IMR-90 (cell line): ENCODE results near the gene MALAT1. TPM values are rescaled to one million over a fixed set of nuclear protein-coding genes. Genes with fewer than 3 reads are reported as not detected.

Experiments
- ATAC-seq: fragments of 200-7000 bp; cut with Tn5 transposase; 2 replicates; pipeline ENCODE4 v1.9.1; 2020; ENCODE audit warnings: low read depth, mild to moderate bottlenecking, moderate library complexity
- BruUV-seq: library from RNA; stranded (reverse); fragments of 400-500 nt; replicated peaks from 2 replicates; lab custom pipeline; 2021; lab: Mats Ljungman, UMichigan
- CTCF ChIA-PET: fragments of 300-600 bp; formaldehyde crosslinking; extraction: SDS; loops from one replicate; lab custom pipeline; 2021; ENCODE audit warnings: antibody characterized with exemption; lab: Yijun Ruan, JAX
- POLR2A ChIA-PET: fragments of 300-600 bp; sonication (Branson Sonifier 250); formaldehyde crosslinking; loops from one replicate; lab custom pipeline; 2022; ENCODE audit warnings: antibody characterized with exemption; ENCODE audit not compliant: unreplicated experiment; lab: Charles Lee
- DNase-seq: peaks from one replicate; pipeline ENCODE4 v3.0.0; 2013
- H2AFZ ChIP-seq: replicated peaks from 2 replicates; pipeline ENCODE3; 2013; ENCODE audit warnings: low read length, mild to moderate bottlenecking; ENCODE audit not compliant: poor library complexity
- H2AK5ac ChIP-seq: 2 replicates; pipeline ENCODE4 v1.6.1; 2013; ENCODE audit warnings: low read depth, low read length, inconsistent platforms
- H2AK9ac ChIP-seq: replicated peaks from 2 replicates; pipeline ENCODE3; 2013; ENCODE audit warnings: mild to moderate bottlenecking, low read depth, low read length, moderate library complexity; ENCODE audit not compliant: poor library complexity
- H2BK120ac ChIP-seq: 2 replicates; pipeline ENCODE4 v1.6.1; 2013; ENCODE audit warnings: low read depth, low read length, inconsistent platforms
- H2BK15ac ChIP-seq: 3 replicates; pipeline ENCODE4 v1.6.1; 2013; ENCODE audit warnings: low read depth, low read length, inconsistent platforms
- H2BK20ac ChIP-seq: 2 replicates; pipeline ENCODE4 v1.6.1; 2013; ENCODE audit warnings: low read depth, mild to moderate bottlenecking, inconsistent platforms, low read length, moderate library complexity
- H2BK5ac ChIP-seq: 2 replicates; pipeline ENCODE4 v1.6.1; 2013; ENCODE audit warnings: mild to moderate bottlenecking, low read depth, low read length, inconsistent platforms; ENCODE audit not compliant: poor library complexity, severe bottlenecking
- H3K14ac ChIP-seq: replicated peaks from 2 replicates; pipeline ENCODE4 v1.6.1; 2013; ENCODE audit warnings: low read depth, low read length, inconsistent platforms
- H3K18ac ChIP-seq: 2 replicates; pipeline ENCODE4 v1.6.1; 2013; ENCODE audit warnings: low read depth, low read length, control low read depth
- H3K23ac ChIP-seq: 2 replicates; pipeline ENCODE4 v1.6.1; 2013; ENCODE audit warnings: low read depth, low read length, inconsistent platforms
- H3K27ac ChIP-seq: 2 replicates; pipeline ENCODE4 v1.5.1; 2013; ENCODE audit warnings: mild to moderate bottlenecking, control low read depth, low read length; ENCODE audit not compliant: insufficient read depth
- H3K27me3 ChIP-seq: 2 replicates; pipeline ENCODE4 v1.6.1; 2013; ENCODE audit warnings: low read length; ENCODE audit not compliant: control insufficient read depth, insufficient read depth
- H3K36me3 ChIP-seq: 2 replicates; pipeline ENCODE4 v1.6.1; 2013; ENCODE audit warnings: low read length, mixed read lengths; ENCODE audit not compliant: control insufficient read depth, insufficient read depth
- H3K4ac ChIP-seq: 2 replicates; pipeline ENCODE4 v1.6.1; 2013; ENCODE audit warnings: low read depth, low read length, inconsistent platforms
- H3K4me1 ChIP-seq: 2 replicates; pipeline ENCODE4 v1.6.1; 2013; ENCODE audit warnings: low read length, mixed read lengths; ENCODE audit not compliant: control insufficient read depth, insufficient read depth
- H3K4me2 ChIP-seq: 2 replicates; pipeline ENCODE4 v1.6.1; 2013; ENCODE audit warnings: low read depth, mild to moderate bottlenecking, control low read depth, low read length, moderate library complexity
- H3K4me3 ChIP-seq: 2 replicates; pipeline ENCODE4 v1.5.1; 2013; ENCODE audit warnings: low read depth, mild to moderate bottlenecking, control low read depth, low read length, moderate library complexity; ENCODE audit not compliant: insufficient read depth
- H3K56ac ChIP-seq: 2 replicates; pipeline ENCODE4 v1.6.1; 2013; ENCODE audit warnings: low read length, inconsistent platforms; ENCODE audit not compliant: insufficient read depth; ENCODE audit errors: extremely low read depth
- H3K79me1 ChIP-seq, 2 experiments: 2 replicates each; pipeline ENCODE4 v1.6.1; 2013; ENCODE audit warnings: low read length in 2 of 2, inconsistent platforms in 1 of 2, low read depth in 1 of 2
- H3K9ac ChIP-seq: 2 replicates; pipeline ENCODE4 v1.6.1; 2013; ENCODE audit warnings: low read depth, low read length, control low read depth
- H3K9me1 ChIP-seq: 2 replicates; pipeline ENCODE4 v1.6.1; 2013; ENCODE audit warnings: low read length, inconsistent platforms; ENCODE audit not compliant: insufficient read depth
- H3K9me3 ChIP-seq: 2 replicates; pipeline ENCODE4 v1.6.1; 2013; ENCODE audit warnings: low read length; ENCODE audit not compliant: control insufficient read depth, insufficient read depth
- H4K20me1 ChIP-seq: 2 replicates; pipeline ENCODE4 v1.6.1; 2013; ENCODE audit warnings: low read length, inconsistent platforms; ENCODE audit not compliant: insufficient read depth
- H4K5ac ChIP-seq: 2 replicates; pipeline ENCODE4 v1.6.1; 2013; ENCODE audit warnings: mild to moderate bottlenecking, low read depth, low read length, control low read depth
- H4K8ac ChIP-seq, 2 experiments: 2 replicates each; pipeline ENCODE4 v1.6.1; 2013; ENCODE audit warnings: low read depth in 2 of 2, low read length in 2 of 2, control low read depth in 1 of 2, inconsistent platforms in 1 of 2
- H4K91ac ChIP-seq: 2 replicates; pipeline ENCODE4 v1.6.1; 2013; ENCODE audit warnings: low read depth, low read length, inconsistent platforms; ENCODE audit not compliant: insufficient read depth
- BHLHE40 ChIP-seq: fragments of 150-350 bp; IDR thresholded peaks from 2 replicates; pipeline ENCODE4 v1.6.1; 2016; ENCODE audit warnings: mild to moderate bottlenecking, low read depth, low read length
- CEBPB ChIP-seq: IDR thresholded peaks from 2 replicates; pipeline ENCODE4 v1.6.1; 2012; ENCODE audit warnings: low read depth, low read length, improper control_type of control experiment
- CHD1 ChIP-seq: IDR thresholded peaks from 2 replicates; pipeline ENCODE4 v1.6.1; 2012; ENCODE audit warnings: low read depth, low read length, improper control_type of control experiment
- ELK1 ChIP-seq: fragments of 150-350 bp; IDR thresholded peaks from 2 replicates; pipeline ENCODE4 v1.6.1; 2016; ENCODE audit warnings: low read depth, mild to moderate bottlenecking, low read length, moderate library complexity, borderline replicate concordance
- FOS ChIP-seq: fragments of 150-350 bp; IDR thresholded peaks from 2 replicates; pipeline ENCODE4 v1.6.1; 2016; ENCODE audit warnings: low read depth, low read length
- MAFK ChIP-seq: IDR thresholded peaks from 2 replicates; pipeline ENCODE4 v1.6.1; 2012; ENCODE audit warnings: low read depth, low read length, improper control_type of control experiment
- MAZ ChIP-seq: IDR thresholded peaks from 2 replicates; pipeline ENCODE4 v1.6.1; 2012; ENCODE audit warnings: low read depth, mild to moderate bottlenecking, low read length, improper control_type of control experiment, moderate library complexity, borderline replicate concordance
- MXI1 ChIP-seq: IDR thresholded peaks from 2 replicates; pipeline ENCODE4 v1.6.1; 2012; ENCODE audit warnings: low read depth, mild to moderate bottlenecking, low read length, moderate library complexity, borderline replicate concordance
- NFE2L2 ChIP-seq: fragments of 150-350 bp; IDR thresholded peaks from 2 replicates; pipeline ENCODE4 v1.6.1; 2016; ENCODE audit warnings: low read depth, mild to moderate bottlenecking, low read length
- POLR2A ChIP-seq: IDR thresholded peaks from 2 replicates; pipeline ENCODE4 v1.6.1; 2012; ENCODE audit warnings: mild to moderate bottlenecking, low read depth, low read length
- RAD21 ChIP-seq: IDR thresholded peaks from 2 replicates; pipeline ENCODE4 v1.6.1; 2012; ENCODE audit warnings: low read length, improper control_type of control experiment
- RCOR1 ChIP-seq: IDR thresholded peaks from 2 replicates; pipeline ENCODE4 v1.6.1; 2012; ENCODE audit warnings: mild to moderate bottlenecking, low read length, improper control_type of control experiment; ENCODE audit not compliant: insufficient replicate concordance
- RFX5 ChIP-seq: IDR thresholded peaks from 2 replicates; pipeline ENCODE4 v1.8.0; 2012; ENCODE audit warnings: low read depth, mild to moderate bottlenecking, low read length, moderate library complexity
- SMC3 ChIP-seq: fragments of 150-350 bp; IDR thresholded peaks from 2 replicates; pipeline ENCODE4 v1.6.1; 2016; ENCODE audit warnings: low read depth, mild to moderate bottlenecking, antibody characterized with exemption, low read length, moderate library complexity
- USF2 ChIP-seq: fragments of 150-350 bp; IDR thresholded peaks from 2 replicates; pipeline ENCODE4 v1.6.1; 2017; ENCODE audit warnings: mild to moderate bottlenecking, antibody characterized with exemption, low read length, low read depth
- WGBS, 2 experiments: methylation state at CpG; one replicate each; pipeline versions ENCODE4 v1.1.5 to v1.1.7; 2013; ENCODE audit warnings: missing lambda C conversion rate in 2 of 2; ENCODE audit not compliant: insufficient read length in 1 of 2; ENCODE audit errors: extremely low coverage in 2 of 2; 5-methylcytosine and 5-hydroxymethylcytosine counted together
- dilution Hi-C: fragments of 300-500 bp; cut with HindIII; formaldehyde crosslinking; loops from one replicate; pipeline ENCODE4 v1.14.3; 2018; ENCODE audit warnings: low sequenced_read_pairs; ENCODE audit not compliant: unreplicated experiment
- in situ Hi-C: fragments of 300-500 bp; cut with MboI; formaldehyde crosslinking; loops from 3 replicates; pipeline ENCODE4 v1.14.3; 2019; ENCODE audit warnings: low sequenced_read_pairs, inconsistent platforms, mixed read lengths
- intact Hi-C: fragments of 100-400 bp; cut with micrococcal nuclease; formaldehyde crosslinking; loops from 2 replicates; pipeline ENCODE4 v1.10.0; 2022
- polyA plus RNA-seq, 3 experiments: library from polyadenylated mRNA; depleted of rRNA; stranded (reverse); fragments of >200 nt; gene quantifications; 2 replicates each; pipeline ENCODE4 v1.2.3, GENCODE V29; 2012; ENCODE audit warnings: low replicate concordance in 1 of 3
- total RNA-seq: library from RNA; depleted of rRNA; stranded (reverse); fragments of >200 nt; gene quantifications from 2 replicates; pipeline ENCODE4 v1.2.3, GENCODE V29; 2012

Gene MALAT1
- total and polyA plus RNA-seq, 2 of the 4 experiments (the other 2 are of a cell fraction) = 636 to 3,569 TPM

DNA sequence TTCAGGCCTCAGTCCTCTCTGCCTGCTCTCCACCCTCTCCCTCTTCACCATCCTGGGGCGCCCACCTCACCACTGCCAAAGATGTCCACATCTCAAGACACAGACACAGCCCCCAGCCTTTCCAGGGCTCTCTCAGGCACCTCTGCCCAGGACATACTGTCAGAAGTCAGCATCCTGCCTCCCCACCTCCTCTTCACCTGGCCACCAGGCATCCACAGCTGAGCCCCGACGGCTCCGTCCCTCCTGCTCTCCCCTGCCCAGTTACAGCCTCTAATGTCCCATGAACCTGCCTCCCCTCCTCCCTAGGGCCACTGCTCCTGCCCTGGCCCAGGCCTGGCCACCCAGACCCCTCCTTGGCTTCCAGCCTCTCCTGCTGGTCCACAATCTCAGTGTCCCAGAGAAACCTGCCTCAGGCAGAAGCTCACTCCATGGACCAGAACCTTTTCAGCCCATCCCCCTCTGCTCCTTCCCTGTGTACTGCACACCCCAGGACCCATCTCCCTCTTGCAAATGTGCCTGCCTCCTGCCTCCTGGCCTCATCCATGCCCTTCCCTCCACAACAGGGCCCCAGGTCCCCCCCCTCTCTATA, 56.1 kb downstream of the MALAT1 start:
- Histone ChIP-seq H2BK20ac (no peak overlapping the region), H3K23ac (0 out of 2 replicates have a peak overlapping the region, but pooled peaks have one; percentile 10), H4K8ac (no peak overlapping the region; a peak in 1 of 4 replicates), H4K91ac (no peak overlapping the region; the same call in 1 of the 2 replicates), H4K20me1 (peaks cover 15% of the 10 kb centered on the region), H3K14ac (no peak overlapping the region), H4K5ac (no peak overlapping the region), H3K79me1 (peaks cover 16 to 42% of the 10 kb centered on the region in 2 experiments), H3K9me1 (peaks cover 11% of the 10 kb centered on the region), H3K4me2 (no peak overlapping the region), H2BK120ac (no peak overlapping the region), H3K27ac (no peak overlapping the region), H3K4me3 (no peak overlapping the region), H3K9me3 (no peaks in the 10 kb centered on the region), H3K18ac (no peak overlapping the region), H2BK5ac (no peak overlapping the region), H3K36me3 (peaks cover 19% of the 10 kb centered on the region; the same call in 1 of the 2 replicates), H3K4ac (no peak overlapping the region), H3K4me1 (peaks cover 29% of the 10 kb centered on the region), H2AK5ac (peak overlapping the region; percentile 83), H2BK15ac (no peak overlapping the region), H2AK9ac (no peak overlapping the region), H3K56ac (no peak overlapping the region), H3K9ac (no peak overlapping the region), H2AFZ (no peak overlapping the region), H3K27me3 (no peaks in the 10 kb centered on the region)
- intact Hi-C loops = no loop called here
- BruUV-seq = no TSS peak
- CTCF ChIA-PET = interaction anchor here (0.6 kb wide), 1 partner anchor 14 kb away, joined by 3 read pairs; no protein-coding TSS in a partner anchor
- ATAC-seq = no peak
- DNase-seq = no peak
- 94% methylated on average over 4 of the region's 4 CpGs; no CpG with 5 or more reads in 1 of the 2 experiments for WGBS, 2 experiments
- TF ChIP-seq CEBPB = no peak
- no peak for TF ChIP-seq CHD1
- TF ChIP-seq RCOR1 = no peak
- no peak for TF ChIP-seq FOS
- TF ChIP-seq SMC3 = no peak
- no peak for TF ChIP-seq RAD21
- TF ChIP-seq RFX5 = no peak
- no peak for TF ChIP-seq ELK1
- TF ChIP-seq USF2 = no peak
- TF ChIP-seq NFE2L2 = no peak
- no peak for TF ChIP-seq POLR2A
- no peak for TF ChIP-seq BHLHE40
- TF ChIP-seq MAZ = no peak
- TF ChIP-seq MAFK = no peak
- TF ChIP-seq MXI1 = no peak
- POLR2A ChIA-PET = no interaction called here
- in situ Hi-C loops = no loop called here
- dilution Hi-C loops = no loop called here
